ENCODE data around the gene GRIA1. TPM values are rescaled to one million over a fixed set of nuclear protein-coding genes. Genes with fewer than 3 reads are reported as not detected.

GRIA1 gene
- total RNA-seq (not detected in 2 replicates), polyA plus RNA-seq (not detected in 2 replicates), polyA minus RNA-seq (not detected in 2 replicates)
- 0.05 TPM for total RNA-seq (2013)

DNA sequence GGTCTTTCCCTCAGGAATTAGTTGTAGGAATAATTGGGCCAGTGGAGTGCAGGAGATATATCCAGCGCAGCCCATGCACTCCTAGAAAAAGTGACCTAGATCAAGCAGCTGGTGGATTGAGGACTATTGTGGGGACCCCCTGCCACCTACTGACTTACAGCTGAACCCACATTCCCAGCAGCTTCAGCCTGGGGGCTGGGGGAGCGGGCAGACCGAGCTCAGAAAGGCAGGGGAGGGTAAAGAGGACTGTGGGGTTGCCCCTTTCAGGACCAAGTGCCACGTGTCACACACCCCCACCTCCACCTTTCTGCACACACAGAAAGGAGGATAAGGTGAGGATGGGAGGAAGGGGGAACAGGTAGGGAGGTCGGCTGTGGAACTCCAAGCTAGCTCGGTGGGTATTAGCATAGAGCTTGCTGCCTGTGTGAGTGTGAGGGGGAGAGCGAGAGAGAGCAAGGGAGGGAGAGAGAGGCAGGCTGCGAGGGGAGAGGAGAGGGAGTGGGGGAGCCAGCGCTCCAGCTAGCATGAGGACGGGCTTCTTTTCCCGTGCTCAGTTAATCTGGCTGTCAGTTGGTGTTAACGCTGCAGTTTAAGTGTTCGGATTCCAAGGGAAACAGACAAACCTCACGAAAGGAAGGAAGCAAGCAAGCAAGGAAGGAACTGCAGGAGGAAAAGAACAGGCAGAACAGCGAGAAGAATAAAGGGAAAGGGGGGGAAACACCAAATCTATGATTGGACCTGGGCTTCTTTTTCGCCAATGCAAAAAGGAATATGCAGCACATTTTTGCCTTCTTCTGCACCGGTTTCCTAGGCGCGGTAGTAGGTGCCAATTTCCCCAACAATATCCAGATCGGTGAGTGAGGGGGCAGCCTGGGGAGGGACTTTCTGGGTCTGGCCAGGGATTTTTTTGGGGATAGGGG lies at the start of gene GRIA1:
Gene GRIA1 (plus strand): TSS at position 553 of the 920 bp plus-strand sequence.
- intact Hi-C loops (cut with micrococcal nuclease), result no loop called here
- H3K27me3 Mint-ChIP-seq, result peaks cover 37% of the 10 kb centered on the region
- ATAC-seq (ENCODE audit: low read depth) (no peak), DNase-seq (no peak)
- Histone ChIP-seq H3K9ac (ENCODE audit: low read length) (no peak within 1 kb of the TSS), H3K4me1 (ENCODE audit: control insufficient read depth in 2 of 2, insufficient read depth in 2 of 2, low read length in 2 of 2) (no peaks in the 10 kb centered on the region), H3K79me2 (ENCODE audit: control insufficient read depth, insufficient read depth, low read length) (no peaks in the 10 kb centered on the region), H3K27me3 (replicated peaks in 1 of 4; ENCODE audit: control extremely low read depth in 1 of 4, control insufficient read depth in 3 of 4, insufficient read depth in 4 of 4, low read length in 3 of 4) (peaks cover 0 to 17% (median 0%) of the 10 kb centered on the region in 4 experiments), H3K27ac (ENCODE audit: low read length in 2 of 2) (no peak within 1 kb of the TSS), H3K36me3 (replicated peaks in 1 of 2; ENCODE audit: control extremely low read depth in 1 of 2, control insufficient read depth in 1 of 2, extremely low read depth in 1 of 2, insufficient read depth in 2 of 2, low read length in 1 of 2) (no peaks in the 10 kb centered on the region), H3K9me3 (ENCODE audit: control extremely low read depth in 1 of 3, control insufficient read depth in 2 of 3, insufficient read depth in 1 of 3, low read length in 2 of 3) (peaks cover 0 to 6% (median 0%) of the 10 kb centered on the region in 3 donors), H2AFZ (ENCODE audit: insufficient read depth, low read depth, low read length, poor library complexity, severe bottlenecking) (no peak within 1 kb of the TSS), H4K20me1 (ENCODE audit: control insufficient read depth, insufficient read depth, low read length, poor library complexity, severe bottlenecking) (no peaks in the 10 kb centered on the region), H3K4me2 (replicated peaks; ENCODE audit: low read depth, low read length, poor library complexity, severe bottlenecking) (no peak within 1 kb of the TSS), H3K4me3 (ENCODE audit: control extremely low read depth in 1 of 5, extremely low read depth in 1 of 5, insufficient read depth in 1 of 5, low read depth in 2 of 5, low read length in 4 of 5) (no peak within 1 kb of the TSS)
- no peak within 1 kb of the TSS for H3K4me3 Mint-ChIP-seq
- 5% methylated on average over 12 of the region's 20 CpGs for WGBS (ENCODE audit: insufficient coverage)
- no peak within 1 kb of the TSS for H3K27ac Mint-ChIP-seq
- no peaks in the 10 kb centered on the region for H3K4me1 Mint-ChIP-seq
- CTCF ChIA-PET, result no interaction called here
- TF ChIP-seq EZH2 (IDR thresholded peaks at IDR 0.05; ENCODE audit: borderline replicate concordance, insufficient read depth, low read depth, low read length, poor library complexity, severe bottlenecking), result no peak
- TF ChIP-seq, protein P1, sequence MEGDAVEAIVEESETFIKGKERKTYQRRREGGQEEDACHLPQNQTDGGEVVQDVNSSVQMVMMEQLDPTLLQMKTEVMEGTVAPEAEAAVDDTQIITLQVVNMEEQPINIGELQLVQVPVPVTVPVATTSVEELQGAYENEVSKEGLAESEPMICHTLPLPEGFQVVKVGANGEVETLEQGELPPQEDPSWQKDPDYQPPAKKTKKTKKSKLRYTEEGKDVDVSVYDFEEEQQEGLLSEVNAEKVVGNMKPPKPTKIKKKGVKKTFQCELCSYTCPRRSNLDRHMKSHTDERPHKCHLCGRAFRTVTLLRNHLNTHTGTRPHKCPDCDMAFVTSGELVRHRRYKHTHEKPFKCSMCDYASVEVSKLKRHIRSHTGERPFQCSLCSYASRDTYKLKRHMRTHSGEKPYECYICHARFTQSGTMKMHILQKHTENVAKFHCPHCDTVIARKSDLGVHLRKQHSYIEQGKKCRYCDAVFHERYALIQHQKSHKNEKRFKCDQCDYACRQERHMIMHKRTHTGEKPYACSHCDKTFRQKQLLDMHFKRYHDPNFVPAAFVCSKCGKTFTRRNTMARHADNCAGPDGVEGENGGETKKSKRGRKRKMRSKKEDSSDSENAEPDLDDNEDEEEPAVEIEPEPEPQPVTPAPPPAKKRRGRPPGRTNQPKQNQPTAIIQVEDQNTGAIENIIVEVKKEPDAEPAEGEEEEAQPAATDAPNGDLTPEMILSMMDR (IDR thresholded peaks at IDR 0.05), result no peak
- POLR2A ChIA-PET, result no interaction called here
- H3K9me3 Mint-ChIP-seq (ENCODE audit: insufficient read depth), result no peaks in the 10 kb centered on the region

Measured in B cell (primary cell).